Measurements from ENCODE around the gene WNT10A.
A peak's percentile ranks its signal among the peaks of the same experiment; 100 is the strongest.

The WNT10A gene

DNA sequence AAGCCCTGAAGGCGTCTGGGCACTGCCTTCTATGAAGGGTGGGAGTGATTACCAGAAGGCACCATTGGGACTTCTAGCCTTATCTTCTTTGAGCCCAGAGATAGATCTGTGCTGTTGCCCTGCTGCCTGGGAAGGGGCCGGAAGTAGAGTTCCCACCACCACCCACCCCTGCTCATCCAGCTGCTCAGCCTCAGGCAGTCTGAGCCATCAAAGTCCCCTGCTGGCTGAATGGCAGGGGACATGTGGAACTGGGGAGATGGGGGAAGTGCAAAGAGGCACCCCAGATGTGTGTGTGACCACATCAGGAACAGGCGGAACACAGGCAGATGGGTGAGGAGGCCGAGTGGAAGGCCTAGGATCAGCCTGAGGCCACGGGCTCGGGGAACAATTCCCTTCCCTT lies 3.3 kb upstream of the WNT10A start:
- ATAC-seq (no peak), DNase-seq (no peak)

DNA sequence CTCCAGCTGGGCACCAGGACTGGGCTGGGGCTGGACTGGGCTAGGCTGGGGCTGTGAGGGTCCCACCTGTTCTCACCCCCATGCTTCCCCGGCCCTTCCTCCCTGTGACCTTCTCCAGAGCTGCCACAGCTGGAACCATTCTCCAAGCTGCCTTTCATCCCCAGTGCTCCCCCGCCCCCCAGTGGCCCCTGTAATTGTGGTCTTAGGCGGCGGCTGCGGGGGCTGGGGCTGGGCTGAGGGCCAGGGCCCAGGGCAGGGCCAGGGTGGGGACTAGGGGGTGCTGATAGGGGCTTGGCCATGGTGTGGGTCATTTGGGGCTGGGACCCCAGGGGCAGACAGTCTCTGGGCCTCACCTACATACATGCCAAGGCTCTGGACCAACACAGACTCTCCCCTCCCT lies 2.8 kb upstream of the WNT10A start:
- no peak for DNase-seq
- no peak for ATAC-seq

DNA sequence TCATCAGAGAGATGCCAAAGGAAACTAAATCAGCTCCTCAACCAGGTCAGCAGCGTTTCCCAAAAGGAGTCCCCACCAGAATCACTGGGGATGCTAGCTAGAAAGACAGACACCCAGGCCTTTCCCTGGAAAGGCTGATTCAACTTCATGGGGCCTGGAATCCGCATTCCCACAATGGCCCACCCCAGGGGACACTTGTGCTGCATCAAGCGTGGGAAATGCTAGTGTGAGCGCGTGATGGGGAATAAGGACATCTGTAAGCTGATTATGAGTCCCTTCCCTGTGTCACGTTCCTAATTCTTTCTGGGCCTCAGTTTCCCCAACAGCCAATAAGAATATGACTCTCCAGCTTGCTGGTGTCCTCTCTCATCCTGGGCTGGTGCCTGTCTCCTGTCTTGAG lies 2.2 kb upstream of the WNT10A start:
- ATAC-seq (no peak), DNase-seq (no peak)

DNA sequence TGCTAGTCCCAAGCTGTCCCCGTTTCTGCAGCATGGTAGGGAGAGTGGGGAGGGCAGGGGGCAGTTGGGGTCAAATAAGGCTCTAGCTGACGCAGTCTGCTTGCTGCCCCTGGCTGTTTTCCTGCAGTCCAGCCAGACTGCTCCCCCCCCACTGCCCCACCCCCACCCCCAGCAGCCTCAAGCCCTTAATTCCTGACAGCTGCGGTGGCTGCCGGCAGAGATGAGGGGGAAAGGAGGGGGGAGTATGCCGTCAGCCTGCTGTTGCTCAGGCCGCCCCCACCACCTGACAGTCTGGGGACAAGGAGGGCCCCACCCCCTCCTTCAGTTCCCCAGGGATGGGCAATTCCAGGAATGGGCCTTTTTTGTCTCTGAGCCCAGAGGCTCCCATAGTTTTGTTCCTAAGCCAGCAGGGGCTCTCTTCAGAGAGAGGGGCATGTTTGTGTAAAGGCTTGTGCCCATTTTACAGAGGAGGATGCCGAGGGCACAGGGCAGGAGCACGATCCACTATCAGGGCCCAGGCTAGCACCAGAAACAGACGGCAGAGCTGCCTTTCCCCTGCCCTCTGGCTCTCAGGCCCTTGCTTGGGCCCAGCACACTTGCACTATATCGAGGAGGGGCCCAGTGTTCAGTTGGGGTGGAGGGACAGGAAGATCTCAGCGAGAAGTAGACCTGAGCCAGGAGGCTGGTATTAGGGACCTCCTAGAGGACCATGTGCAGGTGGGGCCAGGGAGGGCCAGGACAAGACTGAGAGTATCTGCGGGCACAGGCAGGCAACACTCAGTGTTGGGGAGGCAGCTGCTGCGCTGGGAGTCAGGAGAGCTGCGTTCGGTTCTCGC lies 1.5 kb upstream of the WNT10A start:
- ATAC-seq: no peak
- DNase-seq: no peak

DNA sequence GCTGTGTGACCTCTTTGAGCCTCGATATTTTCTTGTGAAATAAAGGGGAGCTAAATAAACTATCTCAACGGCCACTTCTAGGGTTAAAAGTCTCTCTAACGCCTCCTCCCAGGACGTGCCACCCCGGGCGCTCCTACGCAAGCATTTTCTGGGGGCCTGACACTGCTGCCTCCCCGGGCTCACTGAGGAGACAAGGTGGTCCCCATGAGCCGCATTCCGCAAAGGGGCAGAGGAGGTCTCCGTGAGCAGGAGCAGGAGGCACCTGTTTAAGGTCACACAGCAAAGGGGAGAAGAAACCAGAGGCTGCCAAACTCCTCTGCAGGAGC lies 913 bp upstream of the WNT10A start:
- ATAC-seq: no peak

DNA sequence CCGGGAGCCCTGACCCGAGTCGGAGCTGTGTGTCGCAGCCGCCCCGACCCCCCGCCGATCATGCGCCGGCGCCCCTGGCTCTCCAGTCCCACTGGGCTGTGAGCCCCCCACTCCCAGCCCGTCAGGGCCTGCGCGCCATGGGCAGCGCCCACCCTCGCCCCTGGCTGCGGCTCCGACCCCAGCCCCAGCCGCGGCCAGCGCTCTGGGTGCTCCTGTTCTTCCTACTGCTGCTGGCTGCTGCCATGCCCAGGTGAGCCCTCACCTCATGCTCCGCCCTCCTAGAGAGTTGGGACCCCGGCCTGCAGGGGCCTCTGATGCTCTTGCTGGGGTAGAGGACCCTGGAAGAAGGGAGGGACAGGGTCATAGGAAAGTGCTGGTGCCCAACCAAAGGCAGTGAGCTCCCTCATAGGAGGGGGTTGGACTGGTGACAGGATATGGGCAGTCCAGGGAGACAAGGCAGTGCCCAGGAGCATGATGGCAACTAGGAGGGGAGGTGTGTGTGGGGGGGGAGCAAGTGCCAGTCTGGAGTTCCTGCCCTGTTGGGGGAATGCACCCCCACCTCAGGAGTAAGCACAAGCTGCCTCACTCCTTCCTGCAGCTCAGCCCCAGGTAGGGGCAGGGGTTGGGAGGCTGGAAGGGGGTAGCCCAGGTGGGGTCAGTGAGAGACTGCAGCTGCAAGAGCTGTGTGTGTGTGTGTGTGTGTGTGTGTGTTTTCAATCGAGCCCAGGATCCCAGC lies 375 bp downstream of the WNT10A start:
- DNase-seq (no peak), ATAC-seq (no peak)

More for the DNA sequence above, 913 bp upstream of the WNT10A start:
- no peak for DNase-seq

DNA sequence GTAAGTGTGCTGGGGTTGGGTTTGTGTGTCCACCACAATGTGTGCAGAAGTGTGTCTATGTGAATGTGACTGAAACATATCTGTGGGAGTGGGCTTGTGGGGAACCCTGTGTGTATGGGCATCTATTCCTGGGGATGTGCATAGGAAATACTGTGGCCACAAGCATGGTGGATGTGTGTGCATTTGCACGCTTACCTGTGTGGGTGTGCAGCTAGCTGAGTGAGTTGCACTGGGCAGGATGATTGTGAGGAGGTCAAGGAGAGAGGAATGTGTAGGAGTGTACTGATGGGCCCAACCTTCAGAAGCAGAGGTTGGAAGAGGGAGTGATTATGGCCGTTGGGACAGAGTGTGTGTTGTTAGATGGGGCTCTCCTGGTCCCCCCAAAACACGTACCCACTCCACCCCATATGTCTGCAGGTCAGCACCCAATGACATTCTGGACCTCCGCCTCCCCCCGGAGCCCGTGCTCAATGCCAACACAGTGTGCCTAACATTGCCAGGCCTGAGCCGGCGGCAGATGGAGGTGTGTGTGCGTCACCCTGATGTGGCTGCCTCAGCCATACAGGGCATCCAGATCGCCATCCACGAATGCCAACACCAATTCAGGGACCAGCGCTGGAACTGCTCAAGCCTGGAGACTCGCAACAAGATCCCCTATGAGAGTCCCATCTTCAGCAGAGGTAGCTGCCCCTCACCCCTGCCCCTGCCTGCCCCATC lies 1.2 kb downstream of the WNT10A start:
- ATAC-seq: no peak
- DNase-seq: no peak

DNA sequence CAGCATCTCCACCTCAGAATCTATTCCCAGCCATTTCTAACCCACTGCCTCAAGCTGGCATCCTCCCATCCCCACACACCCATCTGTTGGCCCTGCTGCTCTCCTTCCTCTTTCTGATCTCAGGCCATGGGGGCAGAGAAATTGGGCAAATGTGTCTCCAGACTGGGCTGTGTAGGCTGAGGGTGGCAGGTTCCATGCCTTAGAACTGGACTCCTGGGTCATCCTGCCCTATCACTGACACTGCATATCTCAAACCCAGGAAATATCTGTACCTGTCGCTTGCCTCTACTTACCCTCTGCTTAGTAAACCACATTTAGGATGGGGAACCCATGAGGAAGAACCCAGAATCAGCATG lies 1.8 kb downstream of the WNT10A start:
- DNase-seq: no peak
- no peak for ATAC-seq

DNA sequence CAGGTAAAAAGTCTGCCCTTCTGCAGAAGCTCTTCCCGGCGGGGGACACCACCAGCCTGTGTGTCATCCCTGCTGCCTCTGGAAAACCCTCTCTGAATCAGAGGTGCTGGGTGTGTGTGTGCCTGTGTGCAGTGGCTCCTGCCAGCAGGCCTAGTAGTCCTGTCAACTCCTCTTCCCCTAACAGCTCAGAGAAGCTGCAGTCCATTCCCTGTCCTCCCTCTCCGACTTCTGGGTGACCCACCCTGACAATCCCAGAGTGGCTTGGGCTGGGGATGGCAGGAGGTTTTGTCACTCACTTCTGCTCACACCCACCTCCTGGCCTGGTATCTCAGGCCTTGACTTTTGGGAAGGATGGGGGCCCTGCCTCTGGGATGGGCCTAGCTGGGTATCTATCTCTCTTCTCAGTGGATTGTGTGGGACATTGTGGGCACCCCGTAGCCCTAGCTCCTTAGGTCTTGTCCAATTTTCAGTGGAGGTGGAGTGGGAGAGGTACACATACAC lies 2.3 kb downstream of the WNT10A start:
- peak; percentile 31 for ATAC-seq
- no peak for DNase-seq

DNA sequence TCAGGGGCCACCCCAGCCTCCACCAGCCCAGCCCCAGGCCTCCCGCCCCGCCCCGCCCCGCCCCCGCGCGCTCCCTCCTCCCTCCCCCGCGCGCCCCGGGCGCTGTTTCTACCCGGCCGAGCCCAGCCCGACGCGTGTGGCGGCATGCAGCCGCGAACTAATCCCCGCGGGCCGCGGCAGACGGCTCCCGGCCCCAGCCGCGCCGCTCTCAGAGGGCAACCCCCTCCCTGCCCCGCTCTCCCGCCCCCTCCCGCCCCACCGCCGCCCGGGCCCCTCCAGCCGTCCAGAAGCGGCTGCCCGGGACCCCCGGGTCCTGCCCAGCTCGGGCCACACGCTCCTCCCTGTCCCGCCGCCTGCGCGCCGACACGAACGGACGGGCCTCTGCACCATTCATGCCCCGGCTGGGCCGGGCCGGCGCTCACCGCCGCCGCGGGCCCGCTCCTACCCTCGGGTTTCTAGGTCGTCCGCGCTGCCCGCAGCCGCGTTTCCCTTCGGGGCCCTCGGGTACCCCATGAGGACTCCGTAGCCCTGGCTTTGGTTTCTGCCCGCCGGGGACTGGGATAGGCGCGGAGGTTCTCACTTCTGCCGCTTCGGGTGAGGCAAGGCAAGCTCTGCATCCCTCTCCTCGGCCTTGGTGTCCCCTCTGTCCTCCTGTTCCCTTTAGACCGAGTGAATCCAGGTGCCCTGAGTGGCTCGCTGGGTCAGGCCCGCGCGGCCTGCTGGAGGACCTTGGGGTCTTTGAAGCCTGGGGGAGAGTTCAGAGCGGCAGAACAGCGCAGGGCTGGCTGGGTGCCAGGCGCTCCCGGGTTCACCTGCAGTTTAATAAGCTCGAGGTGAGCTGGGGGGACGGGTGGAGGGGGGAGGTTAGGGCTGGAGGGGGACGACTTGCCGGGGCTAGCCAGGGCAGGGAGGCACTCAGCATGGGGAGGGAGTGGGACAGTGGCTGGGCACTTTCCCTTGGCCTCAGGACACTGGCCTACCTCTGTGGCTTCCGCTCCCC lies 3.1 kb downstream of the WNT10A start:
- DNase-seq (no peak), ATAC-seq (no peak)

DNA sequence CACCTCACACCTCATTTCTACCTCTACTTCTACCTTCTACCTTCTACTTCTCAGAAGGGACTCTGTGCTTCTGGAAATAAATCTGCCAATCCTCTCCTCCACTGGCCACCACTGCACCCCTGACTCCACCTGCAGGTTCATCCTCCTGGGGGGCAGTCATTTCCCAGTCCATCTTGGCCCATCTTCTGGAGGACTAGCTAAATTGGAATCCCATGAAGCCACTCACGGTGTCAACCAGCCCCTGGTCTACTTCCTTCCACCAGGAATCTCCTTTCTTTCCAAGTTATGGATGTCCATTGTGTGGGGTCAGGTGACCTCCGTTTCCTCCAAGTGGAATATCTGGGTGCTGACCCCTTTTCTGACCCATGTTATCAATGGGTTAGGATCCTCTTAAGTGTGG lies 3.9 kb downstream of the WNT10A start:
- DNase-seq (no peak), ATAC-seq (no peak)

DNA sequence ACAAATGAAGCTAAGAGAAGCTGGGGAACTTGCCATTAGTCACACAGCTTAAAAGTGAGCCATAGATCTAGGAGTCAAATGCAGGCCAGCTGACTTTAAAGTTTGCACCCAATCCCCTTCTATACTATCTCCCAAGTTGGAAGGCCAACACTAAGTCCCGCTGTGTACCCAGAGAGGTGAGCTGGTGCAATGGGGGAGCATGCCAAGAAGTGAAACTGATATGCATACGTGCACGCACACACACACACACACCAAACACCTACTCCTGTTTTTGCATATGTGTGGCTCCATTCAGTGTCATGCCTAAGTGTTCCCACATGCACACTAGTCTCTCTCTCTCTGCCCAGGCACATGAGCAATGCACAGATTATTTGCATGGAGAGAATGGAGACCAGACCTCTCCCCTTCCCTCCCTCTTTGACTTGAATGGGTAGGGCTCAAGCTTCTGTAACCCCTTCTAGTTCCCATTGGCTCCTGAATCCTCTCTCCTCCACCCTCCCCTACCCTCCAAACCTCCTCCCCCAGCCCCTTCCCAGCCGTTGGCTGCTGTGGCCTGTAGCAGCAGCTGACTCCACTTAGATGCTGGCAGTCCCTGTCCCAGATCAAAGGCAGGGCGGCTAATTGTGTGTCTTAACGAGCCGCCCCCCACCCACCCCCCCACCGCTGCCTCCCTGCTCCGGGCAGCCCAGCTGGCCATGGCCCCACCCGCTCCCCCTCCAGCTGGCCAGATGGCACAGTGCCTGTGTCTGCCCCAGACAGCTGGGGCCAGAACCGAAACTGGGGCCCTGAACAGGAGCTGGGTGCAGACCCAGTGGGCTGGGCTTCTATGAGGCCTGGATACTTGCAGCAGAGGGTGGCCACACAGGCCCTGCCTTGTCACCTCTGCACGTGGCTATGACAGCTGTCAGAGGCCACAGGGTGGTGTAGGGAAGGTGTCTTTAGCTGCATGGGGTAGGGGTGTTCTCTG lies 5.6 kb downstream of the WNT10A start:
- ATAC-seq (no peak), DNase-seq (no peak)

DNA sequence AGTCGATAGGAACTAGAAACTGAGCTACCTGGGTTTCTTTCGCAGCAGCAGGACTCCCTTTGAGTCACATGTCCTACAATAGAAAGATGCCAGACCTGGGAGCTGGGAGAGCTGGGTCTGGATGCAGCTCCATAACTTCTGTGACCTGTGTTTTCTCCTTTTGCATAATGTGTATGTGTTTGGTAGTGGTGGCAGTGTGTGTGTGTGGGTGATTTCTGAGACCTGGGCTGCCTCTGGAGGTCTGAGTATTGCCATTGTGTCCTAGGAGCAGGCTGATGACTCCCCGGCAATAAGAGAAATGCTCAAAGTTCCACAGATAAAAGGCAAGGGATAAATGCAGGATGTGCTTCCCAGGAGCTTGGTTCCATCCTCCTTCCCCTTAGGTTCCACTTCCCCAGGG lies 6.4 kb downstream of the WNT10A start:
- DNase-seq: no peak
- ATAC-seq: no peak

DNA sequence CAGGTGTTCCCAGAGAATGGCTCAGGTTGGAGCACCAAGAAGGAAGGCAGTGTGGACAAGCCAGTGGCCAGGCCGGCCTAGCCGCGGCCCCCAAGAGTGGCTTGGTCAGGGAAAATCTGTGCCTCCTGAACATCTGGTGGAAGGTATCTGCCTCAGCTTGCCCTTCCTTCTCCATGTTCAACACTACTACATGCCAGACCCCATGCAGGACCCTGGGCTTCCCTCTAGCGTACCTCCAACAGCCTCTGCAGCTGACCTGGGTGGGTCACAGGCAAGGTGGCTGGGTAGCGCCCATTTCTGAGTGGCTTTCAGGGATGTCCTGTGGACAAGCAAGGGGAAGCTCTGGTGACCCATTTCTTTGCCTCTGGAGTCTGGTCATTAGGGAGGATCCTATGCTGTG lies 7.7 kb downstream of the WNT10A start:
- ATAC-seq: no peak

DNA sequence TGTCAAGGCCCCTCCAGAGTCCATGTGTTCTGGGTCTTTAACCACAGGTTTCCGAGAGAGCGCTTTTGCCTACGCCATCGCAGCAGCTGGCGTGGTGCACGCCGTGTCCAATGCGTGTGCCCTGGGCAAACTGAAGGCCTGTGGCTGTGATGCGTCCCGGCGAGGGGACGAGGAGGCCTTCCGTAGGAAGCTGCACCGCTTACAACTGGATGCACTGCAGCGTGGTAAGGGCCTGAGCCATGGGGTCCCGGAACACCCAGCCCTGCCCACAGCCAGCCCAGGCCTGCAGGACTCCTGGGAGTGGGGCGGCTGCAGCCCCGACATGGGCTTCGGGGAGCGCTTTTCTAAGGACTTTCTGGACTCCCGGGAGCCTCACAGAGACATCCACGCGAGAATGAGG lies 9.3 kb downstream of the WNT10A start:
- ATAC-seq: no peak
- no peak for DNase-seq

More for the DNA sequence above, 7.7 kb downstream of the WNT10A start:
- DNase-seq: no peak

DNA sequence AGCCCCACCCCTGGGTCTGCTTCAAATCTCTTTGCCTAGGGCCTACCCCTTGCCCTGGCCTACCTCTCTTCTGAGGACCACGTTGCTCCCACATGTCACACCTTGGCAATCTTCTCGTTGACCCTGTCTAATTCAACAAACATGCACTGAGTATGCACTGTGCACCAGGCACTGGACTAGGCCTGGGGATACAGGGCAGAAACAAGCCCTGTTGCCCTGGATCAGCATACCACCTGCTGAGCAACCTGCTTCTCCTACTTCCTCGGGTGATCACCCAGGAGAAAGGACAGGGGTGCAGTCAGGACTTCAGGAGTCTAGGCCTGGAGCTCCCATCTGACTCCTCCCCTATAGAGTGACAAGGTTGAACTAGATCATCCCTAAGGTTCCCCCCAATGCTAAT lies 9.7 kb downstream of the WNT10A start:
- ATAC-seq: no peak

DNA sequence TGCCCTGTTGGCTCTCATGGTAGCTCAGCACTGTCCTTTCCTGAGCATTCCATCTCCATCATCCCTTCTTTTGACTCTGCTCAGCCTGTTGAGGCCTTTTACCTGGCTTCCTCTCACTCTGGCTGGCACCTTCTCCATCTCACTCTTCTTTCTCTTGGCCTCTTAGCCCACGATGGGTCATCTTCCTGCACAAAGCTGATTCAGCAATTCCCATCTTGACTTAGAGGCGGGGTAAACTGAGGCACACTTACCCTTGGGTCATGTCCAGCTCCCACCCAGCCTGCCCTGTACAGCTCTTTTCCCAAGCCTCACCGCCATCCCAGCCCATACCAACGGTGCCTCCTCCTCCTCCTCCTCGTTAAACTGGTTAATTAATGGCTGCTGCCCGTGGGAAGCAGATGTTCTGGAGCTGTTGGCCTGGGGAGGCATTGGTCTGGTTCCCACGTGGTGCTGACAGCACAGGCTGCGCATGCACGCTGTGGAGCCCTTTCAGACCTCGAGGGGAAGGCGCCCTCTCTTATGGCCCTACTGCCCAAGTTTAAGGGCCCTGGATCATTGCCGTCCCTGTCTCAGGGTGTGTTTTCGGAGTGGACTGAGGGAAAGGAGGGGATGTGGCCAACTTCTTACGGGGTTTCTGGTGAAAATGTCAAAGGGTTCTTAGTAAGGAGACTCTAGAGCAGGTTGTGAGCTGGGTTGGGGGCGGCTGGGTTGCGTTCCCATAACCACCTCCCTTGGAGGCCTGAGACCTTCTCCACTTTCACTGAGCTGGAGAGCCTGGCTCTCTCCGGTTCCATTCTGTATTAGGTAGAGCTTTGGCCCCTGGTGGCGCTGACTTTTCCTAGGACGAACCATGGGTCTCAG lies 10.9 kb downstream of the WNT10A start:
- no peak for ATAC-seq
- no peak for DNase-seq

More for the DNA sequence above, 9.7 kb downstream of the WNT10A start:
- DNase-seq: no peak

DNA sequence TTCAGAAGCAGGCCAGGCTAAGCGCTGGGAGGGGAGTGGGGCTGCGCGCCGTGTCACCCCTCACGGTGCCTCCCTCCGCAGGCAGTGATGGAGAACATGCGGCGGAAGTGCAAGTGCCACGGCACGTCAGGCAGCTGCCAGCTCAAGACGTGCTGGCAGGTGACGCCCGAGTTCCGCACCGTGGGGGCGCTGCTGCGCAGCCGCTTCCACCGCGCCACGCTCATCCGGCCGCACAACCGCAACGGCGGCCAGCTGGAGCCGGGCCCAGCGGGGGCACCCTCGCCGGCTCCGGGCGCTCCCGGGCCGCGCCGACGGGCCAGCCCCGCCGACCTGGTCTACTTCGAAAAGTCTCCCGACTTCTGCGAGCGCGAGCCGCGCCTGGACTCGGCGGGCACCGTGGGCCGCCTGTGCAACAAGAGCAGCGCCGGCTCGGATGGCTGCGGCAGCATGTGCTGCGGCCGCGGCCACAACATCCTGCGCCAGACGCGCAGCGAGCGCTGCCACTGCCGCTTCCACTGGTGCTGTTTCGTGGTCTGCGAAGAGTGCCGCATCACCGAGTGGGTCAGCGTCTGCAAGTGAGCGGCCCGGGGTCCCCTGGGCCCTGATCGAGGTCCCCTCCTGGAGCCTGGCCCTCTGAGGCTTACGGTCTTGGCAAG lies 12.2 kb downstream of the WNT10A start:
- DNase-seq (peak; percentile 85), ATAC-seq (peak; percentile 54)
